ENCODE measurements around the gene HSPA4L.

The HSPA4L gene

GRCh38 chr4:127782275-127783025 is at the start of gene HSPA4L:
TSS of gene HSPA4L (plus strand) at chr4:127782322. CDS start at chr4:127782551, 229 bp downstream.
- DNase-seq (ENCODE audit: low read depth in 1 of 2, low spot score in 1 of 2): peak in 1 of 2 donors; percentile 17

DNA sequence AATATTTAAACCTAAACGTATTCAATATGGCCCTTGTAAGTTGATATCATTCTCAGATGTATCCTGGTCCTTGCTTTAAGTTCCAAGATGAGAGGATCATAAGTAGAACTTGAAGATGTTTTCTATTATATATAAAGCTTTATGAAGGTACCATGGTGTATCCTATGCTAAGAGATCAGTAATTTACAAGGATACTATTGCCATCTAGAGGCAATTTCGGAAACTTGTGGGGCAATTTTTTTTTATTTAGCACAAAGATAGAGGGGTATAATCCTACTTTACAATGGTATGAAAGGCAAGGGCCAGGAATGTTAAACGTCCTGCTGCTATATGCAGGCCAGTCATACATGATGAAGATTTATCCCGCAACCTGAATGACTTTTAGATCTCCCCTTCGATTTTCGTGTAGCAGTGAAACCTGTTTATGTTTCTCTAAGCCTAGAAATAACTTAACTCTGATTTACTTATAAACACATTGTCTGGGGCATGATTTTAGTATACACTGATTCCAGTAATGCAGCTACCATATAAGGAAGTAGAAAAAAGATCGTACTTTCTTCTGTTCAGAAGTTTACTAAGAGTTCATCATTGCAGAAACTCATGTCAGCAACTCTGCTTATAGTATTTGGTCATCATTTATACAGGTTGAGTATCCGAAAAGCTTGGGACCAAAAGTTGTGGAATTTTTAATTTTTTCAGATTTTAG is 49.3 kb upstream of the HSPA4L start:
- no peak for DNase-seq (ENCODE audit: low read depth in 1 of 2, low spot score in 1 of 2)

DNA sequence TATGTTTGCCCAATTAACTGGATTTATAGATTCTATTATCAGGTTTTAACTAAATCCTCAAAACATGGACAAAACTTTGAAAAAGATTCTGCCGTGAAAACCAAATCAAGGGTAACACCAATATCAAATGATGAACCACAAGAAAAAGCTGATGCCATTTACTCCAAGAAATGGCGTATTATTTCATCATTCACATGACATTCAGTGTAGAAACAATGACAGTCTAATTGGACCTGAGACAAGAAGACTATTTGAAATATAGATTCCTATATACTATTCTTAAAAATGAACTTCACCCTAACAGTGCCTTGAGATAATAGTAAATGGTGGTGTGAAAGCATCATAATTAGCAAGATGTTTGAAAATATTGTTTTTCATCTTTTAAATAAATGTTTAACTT is 47.1 kb upstream of the HSPA4L start:
- no peak for DNase-seq (ENCODE audit: low read depth in 1 of 2, low spot score in 1 of 2)

GRCh38 chr4:127737295-127737694 is 44.8 kb upstream of the HSPA4L start:
- no peak for DNase-seq (ENCODE audit: low read depth in 1 of 2, low spot score in 1 of 2)

DNA sequence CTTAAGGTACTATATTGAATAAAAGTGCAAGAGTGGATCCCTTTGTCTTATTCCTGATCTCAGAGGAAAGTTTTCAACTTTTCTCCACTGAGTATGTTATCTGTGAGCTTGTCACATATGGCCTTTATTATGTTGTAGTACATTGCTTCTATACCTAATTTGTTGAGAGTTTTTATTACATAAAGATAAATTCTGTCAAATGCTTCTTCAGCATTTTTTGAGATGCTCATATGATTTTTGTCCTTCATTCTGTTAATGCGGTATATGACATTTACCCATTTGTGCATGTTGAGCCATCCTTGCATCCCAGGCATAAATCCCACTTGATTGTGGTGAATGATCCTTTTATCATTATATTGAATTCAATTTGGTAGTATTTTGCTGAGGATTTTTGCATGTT is 40.9 kb upstream of the HSPA4L start:
- no peak for DNase-seq (ENCODE audit: low read depth in 1 of 2, low spot score in 1 of 2)

- no peak for DNase-seq (ENCODE audit: low read depth in 1 of 2, low spot score in 1 of 2)
Measured at GRCh38 chr4:127747883-127748282, 34.2 kb upstream of the HSPA4L start.

- DNase-seq (ENCODE audit: low read depth in 1 of 2, low spot score in 1 of 2): no peak
Measured at GRCh38 chr4:127748957-127749356, 33.2 kb upstream of the HSPA4L start.

GRCh38 chr4:127756906-127757305 is 25.2 kb upstream of the HSPA4L start:
- no peak for DNase-seq (ENCODE audit: low read depth in 1 of 2, low spot score in 1 of 2)

- DNase-seq (ENCODE audit: low read depth in 1 of 2, low spot score in 1 of 2): no peak
Measured at GRCh38 chr4:127759228-127759820, 22.8 kb upstream of the HSPA4L start.

DNA sequence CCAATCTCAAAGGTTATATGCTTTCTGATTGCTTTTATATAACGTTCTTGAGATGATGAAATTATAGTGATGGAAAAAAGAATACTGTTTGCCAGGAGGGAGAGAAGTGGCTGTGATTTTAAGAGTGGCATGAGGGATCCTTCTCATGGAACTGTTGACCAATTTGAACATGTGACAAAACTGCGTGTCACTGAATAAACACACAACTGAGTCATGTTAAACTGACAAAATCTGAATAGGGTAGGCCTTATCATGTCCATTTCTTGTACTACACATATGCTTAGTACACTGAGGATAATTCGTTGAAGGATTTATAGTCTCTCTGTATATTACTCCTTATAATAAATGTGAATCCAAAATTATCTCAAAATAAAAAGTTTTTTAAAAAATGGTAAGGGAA is 22.2 kb upstream of the HSPA4L start:
- no peak for DNase-seq (ENCODE audit: low read depth in 1 of 2, low spot score in 1 of 2)

DNA sequence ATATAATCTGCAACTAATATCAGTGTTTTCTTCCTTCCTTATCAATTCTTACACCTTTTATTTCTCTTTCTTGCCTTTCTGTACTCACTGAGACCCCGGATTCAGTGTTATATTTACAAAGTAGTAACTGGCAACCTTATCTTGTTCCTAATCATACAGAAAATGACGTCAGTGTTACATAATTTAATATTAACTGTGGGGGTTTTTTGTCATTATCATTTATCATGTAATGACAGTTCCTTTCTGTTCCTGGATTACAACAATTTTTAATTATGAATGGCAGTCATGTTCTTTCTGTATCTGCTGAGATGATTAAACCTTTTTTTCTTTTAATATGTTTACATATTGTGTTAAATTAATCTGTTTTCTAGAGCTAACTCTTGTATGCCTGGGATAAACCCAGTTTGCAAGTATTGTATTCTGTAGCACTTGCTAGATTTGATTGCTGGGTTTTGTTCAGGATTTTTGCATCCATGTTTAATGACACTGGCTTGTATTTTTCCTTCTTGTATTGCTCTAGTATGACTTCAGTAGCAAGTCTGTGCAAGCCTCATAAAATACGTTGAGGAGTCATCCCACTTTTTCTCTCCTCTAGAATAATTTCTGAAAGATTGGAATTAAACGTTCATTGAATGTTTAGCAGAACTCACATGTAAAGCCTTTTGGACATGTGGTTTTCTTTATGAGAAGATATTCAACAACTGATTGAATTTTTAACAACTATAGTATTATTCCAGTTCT is 10.4 kb upstream of the HSPA4L start:
- no peak for DNase-seq (ENCODE audit: low read depth in 1 of 2, low spot score in 1 of 2)

GRCh38 chr4:127772769-127773671 is 9.1 kb upstream of the HSPA4L start:
- no peak for DNase-seq (ENCODE audit: low read depth in 1 of 2, low spot score in 1 of 2)

DNA sequence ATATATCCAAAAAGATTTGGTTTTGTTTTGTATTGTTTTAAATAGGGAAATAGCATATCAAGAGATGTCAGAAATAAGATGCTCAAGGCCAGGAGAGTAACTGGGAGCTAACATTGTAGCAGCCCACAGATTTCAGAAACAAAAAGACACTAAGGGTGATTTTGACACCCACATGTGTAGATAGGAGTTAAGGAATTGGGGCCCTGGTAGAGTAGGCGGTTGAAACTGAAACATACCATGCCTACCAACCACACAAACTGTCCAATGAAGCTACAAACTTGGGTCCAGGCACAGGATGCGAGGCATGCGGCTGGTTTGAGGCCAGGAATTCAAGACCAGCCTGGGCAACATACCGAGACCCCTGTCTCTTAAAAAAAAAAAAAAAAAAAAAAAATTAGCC is 6.3 kb upstream of the HSPA4L start:
- no peak for DNase-seq (ENCODE audit: low read depth in 1 of 2, low spot score in 1 of 2)

DNA sequence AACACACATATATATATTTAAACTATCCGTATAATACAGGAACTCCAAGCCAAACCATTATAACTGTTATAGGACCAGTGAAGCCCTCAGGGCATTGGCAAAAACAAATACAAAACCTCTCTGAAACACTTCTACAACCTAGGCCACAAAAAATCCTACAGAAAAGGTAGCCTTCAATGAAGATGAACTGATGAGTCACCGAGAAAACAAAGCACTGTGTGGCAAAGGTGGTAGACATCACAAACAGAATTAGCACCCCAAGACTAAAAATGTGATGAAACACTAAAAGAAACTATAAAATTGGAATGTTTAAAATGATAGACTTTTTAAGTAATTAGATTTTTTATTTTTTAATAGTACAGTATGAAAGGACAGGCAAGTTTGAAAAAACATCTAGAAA is 5.5 kb upstream of the HSPA4L start:
- DNase-seq (ENCODE audit: low read depth in 1 of 2, low spot score in 1 of 2): no peak

DNA sequence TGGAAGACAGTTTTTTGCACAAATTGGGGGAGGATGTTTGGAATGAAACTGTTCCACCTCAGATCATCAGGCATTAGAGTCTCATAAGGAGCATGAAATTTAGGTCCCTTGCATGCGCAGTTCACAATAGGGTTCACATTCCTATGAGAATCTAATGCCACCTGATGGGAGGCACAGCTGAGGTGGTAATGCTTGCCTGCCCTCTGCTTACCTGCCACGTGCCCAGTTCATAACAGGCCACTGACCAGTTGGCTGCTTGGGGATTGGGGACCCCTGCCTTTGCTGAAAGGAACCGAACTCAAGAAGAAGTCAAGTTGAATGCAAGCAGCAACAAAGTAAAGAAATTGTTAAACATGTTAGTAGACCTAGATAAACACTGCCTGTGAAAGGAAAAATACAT is 4.6 kb upstream of the HSPA4L start:
- no peak for DNase-seq (ENCODE audit: low read depth in 1 of 2, low spot score in 1 of 2)

- no peak for DNase-seq (ENCODE audit: low read depth in 1 of 2, low spot score in 1 of 2)
Measured at GRCh38 chr4:127778102-127778501, 4.0 kb upstream of the HSPA4L start.

DNA sequence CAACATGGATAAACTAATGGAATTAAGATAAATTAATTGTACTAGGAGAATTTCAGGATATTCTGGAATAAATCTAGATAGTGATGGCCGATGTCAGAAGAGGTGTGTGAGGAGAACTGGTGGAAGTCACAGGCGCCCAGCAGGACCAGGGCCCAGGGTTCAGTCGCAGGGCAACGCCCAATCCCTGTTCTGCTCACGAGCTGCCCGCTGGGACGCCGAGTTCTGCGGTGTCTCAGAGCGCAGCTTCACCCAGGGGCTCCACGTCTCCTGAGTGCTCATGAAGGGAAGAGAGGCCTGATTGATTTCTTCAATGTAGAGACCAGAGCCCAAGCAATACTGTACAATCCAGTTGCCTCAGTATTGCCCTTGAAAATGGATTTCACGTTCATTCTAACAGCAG is 1.5 kb upstream of the HSPA4L start:
- DNase-seq (ENCODE audit: low read depth in 1 of 2, low spot score in 1 of 2): no peak

- no peak for DNase-seq (ENCODE audit: low read depth in 1 of 2, low spot score in 1 of 2)
Measured at GRCh38 chr4:127781300-127782024, 660 bp upstream of the HSPA4L start.

GRCh38 chr4:127782025-127782274 is 172 bp upstream of the HSPA4L start:
- DNase-seq (ENCODE audit: low read depth in 1 of 2, low spot score in 1 of 2): no peak

DNA sequence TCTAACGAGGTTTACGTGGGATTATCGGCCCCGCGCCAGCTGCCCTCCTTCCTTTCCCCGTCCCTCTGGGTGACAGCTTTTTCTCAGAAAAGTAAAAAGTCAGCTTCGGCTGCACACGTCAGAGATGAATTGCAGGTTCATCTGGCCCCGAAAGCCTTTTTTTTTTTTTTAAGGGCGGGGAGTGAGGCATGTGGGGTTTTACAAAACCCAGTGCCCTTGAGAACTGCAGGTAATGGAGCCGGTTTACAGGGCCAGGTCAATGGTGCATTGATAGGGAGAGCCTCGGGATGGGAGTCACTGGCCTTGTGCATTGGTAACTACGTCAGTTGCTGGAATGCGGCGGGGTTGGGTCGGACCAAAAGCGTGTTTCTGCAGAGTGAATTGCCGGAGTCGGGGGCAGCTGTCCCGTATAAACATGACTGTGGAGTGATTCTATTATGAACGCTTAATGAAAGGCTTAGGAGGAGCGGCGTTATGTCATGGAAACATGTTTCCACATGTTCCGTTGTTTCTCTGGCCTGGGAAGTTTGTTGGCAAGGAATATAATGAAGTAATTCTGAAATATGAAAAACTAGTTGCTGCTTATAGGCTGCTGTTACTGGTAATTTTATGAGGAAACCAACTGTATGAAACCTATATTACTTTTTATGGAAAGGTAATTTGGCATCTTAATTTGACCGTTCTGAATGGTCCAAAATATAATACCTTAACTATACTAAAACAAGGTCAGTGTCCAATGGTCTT is 1.1 kb downstream of the HSPA4L start:
- DNase-seq (ENCODE audit: low read depth in 1 of 2, low spot score in 1 of 2): no peak
